K562 (cell line): ENCODE measurements around the gene ZNF462. TPM values are rescaled to one million over a fixed set of nuclear protein-coding genes. Genes with fewer than 3 reads are reported as not detected.

Source experiments
- ATAC-seq: fragments of 200-7000 bp; cut with Tn5 transposase; 3 replicates; pipeline ENCODE4 v1.9.1; 2020; ENCODE audit warnings: moderate library complexity
- BruUV-seq: library from RNA; stranded (reverse); fragments of 400-500 nt; replicated peaks from 2 replicates; lab custom pipeline; 2021; lab: Mats Ljungman, UMichigan
- CTCF ChIA-PET: fragments of 300-600 bp; formaldehyde crosslinking; extraction: SDS; loops from one replicate; lab custom pipeline; 2021; ENCODE audit warnings: low intra/inter-chr PET ratio; lab: Yijun Ruan, JAX
- POLR2A ChIA-PET: fragments of 300-600, 350-650 bp; sonication (Branson Sonifier 250); formaldehyde crosslinking; extraction: SDS; loops from one replicate; lab custom pipeline; 2021; ENCODE audit warnings: antibody characterized with exemption, inconsistent platforms; lab: Yijun Ruan, JAX
- DNase-seq, 4 experiments: peaks; one replicate each; pipeline versions ENCODE4 v3.0.0 to v3.0.0-alpha.2; 2011 to 2018; ENCODE audit warnings: low spot score in 3 of 4, mixed read lengths in 3 of 4; ENCODE audit errors: extremely low read depth in 1 of 4
- FAIRE-seq: peaks from 2 replicates; lab custom pipeline; 2011; peaks lifted over from hg19 to GRCh38; lab: Jason Lieb, UNC
- H2AFZ ChIP-seq: 2 replicates; pipeline ENCODE4 v1.6.0; 2011; ENCODE audit warnings: low read depth, low read length, control low read depth, inconsistent platforms
- H3K27ac ChIP-seq: fragments of 200-600 bp; 3 replicates; pipeline ENCODE4 v1.8.0; 2011; ENCODE audit warnings: low read depth, mild to moderate bottlenecking, control low read depth, inconsistent platforms, low read length, moderate library complexity, mixed read lengths; ENCODE audit errors: extremely low read depth
- H3K27me3 ChIP-seq, 2 experiments: fragments of 300-600 bp in 1 of 2; 2 replicates in 1 of 2; 3 replicates in 1 of 2; pipeline versions ENCODE4 v1.6.0 to v1.8.0; 2011; ENCODE audit warnings: inconsistent platforms in 2 of 2, low read length in 2 of 2, mild to moderate bottlenecking in 1 of 2, mixed read lengths in 1 of 2, moderate library complexity in 1 of 2; ENCODE audit not compliant: control insufficient read depth in 2 of 2, insufficient read depth in 2 of 2
- H3K36me3 ChIP-seq: fragments of 300-600 bp; 3 replicates; pipeline ENCODE4 v1.8.0; 2011; ENCODE audit warnings: mild to moderate bottlenecking, low read length, inconsistent platforms; ENCODE audit not compliant: control insufficient read depth, insufficient read depth
- H3K4me1 ChIP-seq, 2 experiments: fragments of 200-600 bp in 1 of 2; replicated peaks in 1 of 2; 2 replicates in 1 of 2; 3 replicates in 1 of 2; pipeline versions ENCODE4 v1.5.1 to v1.8.0; 2011; ENCODE audit warnings: inconsistent platforms in 2 of 2, low read length in 2 of 2, mild to moderate bottlenecking in 1 of 2, mixed read lengths in 1 of 2, moderate library complexity in 1 of 2; ENCODE audit not compliant: control insufficient read depth in 2 of 2, insufficient read depth in 2 of 2
- H3K4me2 ChIP-seq: 2 replicates; pipeline ENCODE4 v1.6.1; 2011; ENCODE audit warnings: low read length, control low read depth, inconsistent platforms, mixed read lengths; ENCODE audit not compliant: insufficient read depth
- H3K4me3 ChIP-seq: fragments of 200-600 bp; sonication (generic), shearing (Covaris generic); 2 replicates; pipeline ENCODE4 v1.5.1; 2016; ENCODE audit warnings: control low read depth, inconsistent platforms
- H3K79me2 ChIP-seq: fragments of 200-600 bp; 3 replicates; pipeline ENCODE4 v1.8.0; 2011; ENCODE audit warnings: low read length, inconsistent platforms; ENCODE audit not compliant: control insufficient read depth, insufficient read depth
- H3K9ac ChIP-seq, 2 experiments: 2 replicates each; pipeline versions ENCODE4 v1.6.0 to v1.6.1; 2011; ENCODE audit warnings: low read depth in 2 of 2, low read length in 2 of 2, control low read depth in 1 of 2, inconsistent platforms in 1 of 2, mild to moderate bottlenecking in 1 of 2, mixed read lengths in 1 of 2; ENCODE audit not compliant: insufficient read depth in 1 of 2
- H3K9me1 ChIP-seq: one replicate; pipeline ENCODE4 v1.6.0; 2011; ENCODE audit warnings: inconsistent platforms, mild to moderate bottlenecking, low read length, moderate library complexity; ENCODE audit not compliant: control insufficient read depth, insufficient read depth
- H3K9me3 ChIP-seq: replicated peaks from 2 replicates; pipeline ENCODE4 v1.5.1; 2011; ENCODE audit warnings: low read depth, low read length, inconsistent platforms; ENCODE audit not compliant: control insufficient read depth, insufficient read depth
- H4K20me1 ChIP-seq: replicated peaks from 2 replicates; pipeline ENCODE4 v1.6.1; 2011; ENCODE audit warnings: low read length, inconsistent platforms, mixed read lengths; ENCODE audit not compliant: control insufficient read depth, insufficient read depth
- CBFA2T3 ChIP-seq: fragments of 450-650 bp; IDR thresholded peaks from 2 replicates; pipeline ENCODE4 v1.6.1; 2017
- CBX2 ChIP-seq: fragments of 200-600 bp; sonication (generic); IDR thresholded peaks from one replicate; pipeline ENCODE4 v1.6.1; 2012; ENCODE audit warnings: mild to moderate bottlenecking, low read length, inconsistent platforms; ENCODE audit not compliant: insufficient read depth, poor library complexity, severe bottlenecking
- CXXC5 ChIP-seq: fragments of 250-450 bp; sonication (Bioruptor Pico); IDR thresholded peaks from 2 replicates; pipeline ENCODE4 v1.8.0; 2022; ENCODE audit warnings: inconsistent platforms, mild to moderate bottlenecking, moderate library complexity
- ETV1 ChIP-seq: fragments of 450-650 bp; conservative IDR thresholded peaks from 2 replicates; pipeline ENCODE4 v1.6.1; 2016; ENCODE audit warnings: missing genetic modification characterization, control low read depth, low read depth, missing compliant biosample characterization
- IRF2 ChIP-seq: sonication (generic); formaldehyde crosslinking; IDR thresholded peaks from 2 replicates; pipeline ENCODE4 v1.8.1; 2022; ENCODE audit warnings: mild to moderate bottlenecking, missing genetic modification reagents
- KDM2B ChIP-seq: fragments of 250-450 bp; sonication (Bioruptor Pico); IDR thresholded peaks from 2 replicates; pipeline ENCODE4 v1.8.0; 2021; ENCODE audit warnings: mild to moderate bottlenecking, moderate library complexity
- NCOA2 ChIP-seq, 2 experiments: fragments of 450-650 bp; IDR thresholded peaks; 2 replicates each; pipeline ENCODE4 v1.6.1; 2018; ENCODE audit warnings: mild to moderate bottlenecking in 2 of 2, moderate library complexity in 1 of 2; ENCODE audit not compliant: partially characterized antibody in 2 of 2
- PHF20 ChIP-seq: fragments of 450-650 bp; IDR thresholded peaks from 2 replicates; pipeline ENCODE4 v1.6.1; 2018; ENCODE audit not compliant: partially characterized antibody
- RBM15 ChIP-seq: fragments of 200-400 bp; formaldehyde crosslinking; IDR thresholded peaks from 2 replicates; pipeline ENCODE4 v1.6.1; 2018; ENCODE audit warnings: mild to moderate bottlenecking, low read length, moderate library complexity; ENCODE audit not compliant: insufficient read depth
- WGBS: fragments of 100-300 bp; shearing (Covaris generic); methylation state at CpG from one replicate; pipeline ENCODE4 v1.1.6; 2016; ENCODE audit warnings: low coverage, mixed read lengths; ENCODE audit not compliant: insufficient coverage; ENCODE audit errors: missing lambda C conversion rate; 5-methylcytosine and 5-hydroxymethylcytosine counted together
- in situ Hi-C: fragments of 300-500 bp; cut with MboI; formaldehyde crosslinking; loops from 4 replicates; pipeline ENCODE4 v1.15.0; 2018; ENCODE audit warnings: inconsistent platforms, mixed read lengths
- intact Hi-C: fragments of 100-400 bp; cut with micrococcal nuclease; formaldehyde crosslinking; loops from 2 replicates; pipeline ENCODE4 v1.14.2; 2022
- polyA plus RNA-seq, 8 experiments: library from polyadenylated mRNA; depleted of rRNA in 4 of 8; stranded (reverse) in 5 of 8; unstranded in 3 of 8; fragments of >200 nt; fragmentation: Nextera tagmentation in 2 of 8; fragmentation: Illumina TruSeq in 1 of 8; extraction: Ambion mirVana in 2 of 8; extraction: Trizol in 1 of 8; gene quantifications; 2 replicates each; pipeline versions ENCODE4 v1.2.1 to v1.2.3, GENCODE V29; 2011 to 2014; ENCODE audit warnings: inconsistent platforms in 1 of 8, missing spikeins in 1 of 8
- total RNA-seq, 7 experiments: library from RNA; depleted of rRNA in 6 of 7; stranded (reverse); fragments of >200 nt in 6 of 7; fragmentation: Illumina TruSeq in 2 of 7; extraction: Trizol in 2 of 7; gene quantifications; 2 replicates each; pipeline versions ENCODE4 v1.2.1 to v1.2.3, GENCODE V29; 2011 to 2021; ENCODE audit warnings: low replicate concordance in 1 of 7
- TF ChIP-seq, protein P1 (sequence below): fragments of 250-450 bp; sonication (Bioruptor Pico); IDR thresholded peaks from 2 replicates; pipeline ENCODE4 v1.4.0; 2020; ENCODE audit warnings: mild to moderate bottlenecking
- TF ChIP-seq, protein P2 (sequence below): fragments of 250-450 bp; sonication (Bioruptor Pico); IDR thresholded peaks from 2 replicates; pipeline ENCODE4 v1.5.0; 2021; ENCODE audit warnings: mild to moderate bottlenecking, borderline replicate concordance
- TF ChIP-seq, protein P3 (sequence below): sonication (generic); formaldehyde crosslinking; IDR thresholded peaks from 2 replicates; pipeline ENCODE4 v1.8.1; 2023; ENCODE audit warnings: mild to moderate bottlenecking, missing genetic modification reagents
- TF ChIP-seq, protein P4 (sequence below): fragments of 200-800 bp; sonication (Bioruptor generic); IDR thresholded peaks from 2 replicates; pipeline ENCODE4 v1.6.1; 2017; ENCODE audit warnings: missing genetic modification characterization, missing compliant biosample characterization
- TF ChIP-seq, protein P5 (sequence below): fragments of 450-650 bp; formaldehyde crosslinking; IDR thresholded peaks from 2 replicates; pipeline ENCODE4 v1.4.0; 2020; ENCODE audit warnings: mild to moderate bottlenecking, moderate library complexity

The ZNF462 gene
- total and polyA plus RNA-seq, 9 of the 15 experiments (the other 6 are each of a cell fraction or from before 2014, with no cell fraction given): 0.20 TPM; not detected in 8

DNA sequence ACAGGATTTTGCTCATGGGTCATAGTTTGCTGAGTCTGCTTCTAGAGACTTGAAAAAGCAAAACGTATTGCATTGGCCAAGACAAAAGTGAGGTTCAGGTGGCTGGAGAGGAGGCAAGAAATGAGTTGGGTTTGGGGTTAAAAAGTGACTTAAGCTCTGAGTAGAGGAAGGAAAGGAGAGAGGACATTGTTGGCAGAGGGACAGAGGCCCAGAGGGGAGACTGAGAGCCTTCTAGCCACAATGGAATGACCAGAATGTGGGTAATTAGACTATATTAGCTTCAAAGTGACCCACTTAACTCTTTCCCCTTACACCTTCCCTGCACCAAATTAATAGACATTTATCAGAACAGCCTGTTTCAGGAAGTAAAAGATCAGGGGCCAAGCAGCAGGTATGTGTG lies 188.4 kb downstream of the ZNF462 start:
- CTCF ChIA-PET: no interaction called here
- TF ChIP-seq, protein P1, sequence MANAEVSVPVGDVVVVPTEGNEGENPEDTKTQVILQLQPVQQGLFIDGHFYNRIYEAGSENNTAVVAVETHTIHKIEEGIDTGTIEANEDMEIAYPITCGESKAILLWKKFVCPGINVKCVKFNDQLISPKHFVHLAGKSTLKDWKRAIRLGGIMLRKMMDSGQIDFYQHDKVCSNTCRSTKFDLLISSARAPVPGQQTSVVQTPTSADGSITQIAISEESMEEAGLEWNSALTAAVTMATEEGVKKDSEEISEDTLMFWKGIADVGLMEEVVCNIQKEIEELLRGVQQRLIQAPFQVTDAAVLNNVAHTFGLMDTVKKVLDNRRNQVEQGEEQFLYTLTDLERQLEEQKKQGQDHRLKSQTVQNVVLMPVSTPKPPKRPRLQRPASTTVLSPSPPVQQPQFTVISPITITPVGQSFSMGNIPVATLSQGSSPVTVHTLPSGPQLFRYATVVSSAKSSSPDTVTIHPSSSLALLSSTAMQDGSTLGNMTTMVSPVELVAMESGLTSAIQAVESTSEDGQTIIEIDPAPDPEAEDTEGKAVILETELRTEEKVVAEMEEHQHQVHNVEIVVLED (CRISPR knock-in tag): no peak
- TF ChIP-seq CXXC5 (CRISPR knock-in tag) (no peak), PHF20 (no peak), IRF2 (CRISPR knock-in tag) (no peak), NCOA2 (IDR thresholded peaks at IDR 0.05; ENCODE audit: partially characterized antibody in 2 of 2) (no peak), KDM2B (CRISPR knock-in tag) (no peak), RBM15 (no peak), CBX2 (no peak), ETV1 (no peak), CBFA2T3 (no peak)
- TF ChIP-seq, protein P2, sequence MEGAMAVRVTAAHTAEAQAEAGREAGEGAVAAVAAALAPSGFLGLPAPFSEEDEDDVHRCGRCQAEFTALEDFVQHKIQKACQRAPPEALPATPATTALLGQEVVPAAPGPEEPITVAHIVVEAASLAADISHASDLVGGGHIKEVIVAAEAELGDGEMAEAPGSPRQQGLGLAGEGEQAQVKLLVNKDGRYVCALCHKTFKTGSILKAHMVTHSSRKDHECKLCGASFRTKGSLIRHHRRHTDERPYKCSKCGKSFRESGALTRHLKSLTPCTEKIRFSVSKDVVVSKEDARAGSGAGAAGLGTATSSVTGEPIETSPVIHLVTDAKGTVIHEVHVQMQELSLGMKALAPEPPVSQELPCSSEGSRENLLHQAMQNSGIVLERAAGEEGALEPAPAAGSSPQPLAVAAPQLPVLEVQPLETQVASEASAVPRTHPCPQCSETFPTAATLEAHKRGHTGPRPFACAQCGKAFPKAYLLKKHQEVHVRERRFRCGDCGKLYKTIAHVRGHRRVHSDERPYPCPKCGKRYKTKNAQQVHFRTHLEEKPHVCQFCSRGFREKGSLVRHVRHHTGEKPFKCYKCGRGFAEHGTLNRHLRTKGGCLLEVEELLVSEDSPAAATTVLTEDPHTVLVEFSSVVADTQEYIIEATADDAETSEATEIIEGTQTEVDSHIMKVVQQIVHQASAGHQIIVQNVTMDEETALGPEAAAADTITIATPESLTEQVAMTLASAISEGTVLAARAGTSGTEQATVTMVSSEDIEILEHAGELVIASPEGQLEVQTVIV: no peak
- TF ChIP-seq, protein P3, sequence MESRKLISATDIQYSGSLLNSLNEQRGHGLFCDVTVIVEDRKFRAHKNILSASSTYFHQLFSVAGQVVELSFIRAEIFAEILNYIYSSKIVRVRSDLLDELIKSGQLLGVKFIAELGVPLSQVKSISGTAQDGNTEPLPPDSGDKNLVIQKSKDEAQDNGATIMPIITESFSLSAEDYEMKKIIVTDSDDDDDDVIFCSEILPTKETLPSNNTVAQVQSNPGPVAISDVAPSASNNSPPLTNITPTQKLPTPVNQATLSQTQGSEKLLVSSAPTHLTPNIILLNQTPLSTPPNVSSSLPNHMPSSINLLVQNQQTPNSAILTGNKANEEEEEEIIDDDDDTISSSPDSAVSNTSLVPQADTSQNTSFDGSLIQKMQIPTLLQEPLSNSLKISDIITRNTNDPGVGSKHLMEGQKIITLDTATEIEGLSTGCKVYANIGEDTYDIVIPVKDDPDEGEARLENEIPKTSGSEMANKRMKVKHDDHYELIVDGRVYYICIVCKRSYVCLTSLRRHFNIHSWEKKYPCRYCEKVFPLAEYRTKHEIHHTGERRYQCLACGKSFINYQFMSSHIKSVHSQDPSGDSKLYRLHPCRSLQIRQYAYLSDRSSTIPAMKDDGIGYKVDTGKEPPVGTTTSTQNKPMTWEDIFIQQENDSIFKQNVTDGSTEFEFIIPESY (CRISPR knock-in tag): no peak
- TF ChIP-seq, protein P4, sequence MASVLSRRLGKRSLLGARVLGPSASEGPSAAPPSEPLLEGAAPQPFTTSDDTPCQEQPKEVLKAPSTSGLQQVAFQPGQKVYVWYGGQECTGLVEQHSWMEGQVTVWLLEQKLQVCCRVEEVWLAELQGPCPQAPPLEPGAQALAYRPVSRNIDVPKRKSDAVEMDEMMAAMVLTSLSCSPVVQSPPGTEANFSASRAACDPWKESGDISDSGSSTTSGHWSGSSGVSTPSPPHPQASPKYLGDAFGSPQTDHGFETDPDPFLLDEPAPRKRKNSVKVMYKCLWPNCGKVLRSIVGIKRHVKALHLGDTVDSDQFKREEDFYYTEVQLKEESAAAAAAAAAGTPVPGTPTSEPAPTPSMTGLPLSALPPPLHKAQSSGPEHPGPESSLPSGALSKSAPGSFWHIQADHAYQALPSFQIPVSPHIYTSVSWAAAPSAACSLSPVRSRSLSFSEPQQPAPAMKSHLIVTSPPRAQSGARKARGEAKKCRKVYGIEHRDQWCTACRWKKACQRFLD (CRISPR knock-in tag): no peak
- TF ChIP-seq, protein P5, sequence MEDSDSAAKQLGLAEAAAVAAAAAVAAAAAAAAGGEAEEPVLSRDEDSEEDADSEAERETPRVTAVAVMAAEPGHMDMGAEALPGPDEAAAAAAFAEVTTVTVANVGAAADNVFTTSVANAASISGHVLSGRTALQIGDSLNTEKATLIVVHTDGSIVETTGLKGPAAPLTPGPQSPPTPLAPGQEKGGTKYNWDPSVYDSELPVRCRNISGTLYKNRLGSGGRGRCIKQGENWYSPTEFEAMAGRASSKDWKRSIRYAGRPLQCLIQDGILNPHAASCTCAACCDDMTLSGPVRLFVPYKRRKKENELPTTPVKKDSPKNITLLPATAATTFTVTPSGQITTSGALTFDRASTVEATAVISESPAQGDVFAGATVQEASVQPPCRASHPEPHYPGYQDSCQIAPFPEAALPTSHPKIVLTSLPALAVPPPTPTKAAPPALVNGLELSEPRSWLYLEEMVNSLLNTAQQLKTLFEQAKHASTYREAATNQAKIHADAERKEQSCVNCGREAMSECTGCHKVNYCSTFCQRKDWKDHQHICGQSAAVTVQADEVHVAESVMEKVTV (CRISPR knock-in tag): no peak

More for the DNA sequence above, 188.4 kb downstream of the ZNF462 start:
- H3K27me3 ChIP-seq: no peaks in the 10 kb centered on the region
- no peaks in the 10 kb centered on the region for H4K20me1 ChIP-seq
- no peak overlapping the region for H3K27ac ChIP-seq
- WGBS: 0% methylated on average over 1 of the region's 1 CpG
- intact Hi-C loops: no loop called here
- H3K4me2 ChIP-seq: no peak overlapping the region
- POLR2A ChIA-PET: no interaction called here
- H2AFZ ChIP-seq: no peak overlapping the region
- H3K9ac ChIP-seq: no peak overlapping the region
- H3K9me3 ChIP-seq: no peaks in the 10 kb centered on the region
- no peaks in the 10 kb centered on the region for H3K79me2 ChIP-seq
- FAIRE-seq (no peak), DNase-seq (no peak), ATAC-seq (no peak)
- BruUV-seq: no TSS peak
- H3K9me1 ChIP-seq: no peaks in the 10 kb centered on the region
- H3K4me3 ChIP-seq: no peak overlapping the region
- in situ Hi-C loops: no loop called here
- no peaks in the 10 kb centered on the region for H3K36me3 ChIP-seq
- no peaks in the 10 kb centered on the region for H3K4me1 ChIP-seq
